Measurements from ENCODE around the gene PCMT1. TPM values are rescaled to one million over a fixed set of nuclear protein-coding genes. Genes with fewer than 3 reads are reported as not detected.

Gene PCMT1
- total and polyA plus RNA-seq, 2 of the 4 experiments (the other 2 are of a cell fraction): 101 to 109 TPM

DNA sequence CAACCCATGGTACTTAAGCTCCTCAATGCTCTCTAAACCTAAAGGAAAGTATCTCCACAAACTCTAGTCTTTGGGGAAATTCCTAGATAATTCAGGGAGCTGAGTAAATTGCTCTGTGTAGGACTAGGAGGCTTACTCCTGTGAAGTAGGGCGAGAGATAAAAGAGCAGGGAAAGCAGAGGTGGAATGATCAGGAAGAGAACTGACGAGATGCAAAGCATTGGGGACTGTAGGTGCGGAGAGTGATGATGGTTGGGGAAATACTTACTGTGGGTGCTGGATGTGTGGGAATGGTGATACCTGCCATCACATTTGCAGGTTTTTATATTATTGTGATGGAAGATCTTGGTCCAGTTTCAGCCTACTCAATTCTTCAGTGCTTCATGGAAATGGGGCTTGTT is 30.0 kb upstream of the PCMT1 start:
- Histone ChIP-seq H2BK15ac (ENCODE audit: low read depth, low read length) (no peak overlapping the region), H2BK5ac (ENCODE audit: low read depth, low read length, poor library complexity, severe bottlenecking) (no peak overlapping the region), H3K9me3 (ENCODE audit: control insufficient read depth, insufficient read depth, low read length) (no peaks in the 10 kb centered on the region), H2BK20ac (ENCODE audit: low read depth, low read length) (no peak overlapping the region), H2BK120ac (ENCODE audit: low read depth, low read length) (no peak overlapping the region), H3K56ac (ENCODE audit: extremely low read depth, insufficient read depth, low read length) (no peak overlapping the region), H3K18ac (ENCODE audit: low read depth, low read length) (no peak overlapping the region), H3K36me3 (ENCODE audit: control insufficient read depth, insufficient read depth, low read length) (no peaks in the 10 kb centered on the region), H3K4ac (ENCODE audit: low read depth, low read length) (no peak overlapping the region), H3K9ac (ENCODE audit: low read depth, low read length) (no peak overlapping the region), H3K9me1 (ENCODE audit: insufficient read depth, low read length) (no peaks in the 10 kb centered on the region), H3K4me2 (ENCODE audit: low read depth, low read length) (no peak overlapping the region), H2AK5ac (ENCODE audit: low read depth, low read length) (no peak overlapping the region), H2AFZ (replicated peaks; ENCODE audit: low read length, poor library complexity) (no peak overlapping the region), H3K27ac (ENCODE audit: insufficient read depth, low read length) (no peak overlapping the region), H3K14ac (replicated peaks; ENCODE audit: low read depth, low read length) (no peak overlapping the region), H4K5ac (ENCODE audit: low read depth, low read length) (no peak overlapping the region), H3K4me1 (ENCODE audit: control insufficient read depth, insufficient read depth, low read length) (peaks cover 2% of the 10 kb centered on the region; the same call in 1 of the 2 replicates), H3K79me1 (ENCODE audit: low read depth in 1 of 2, low read length in 2 of 2) (peaks cover 0 to 4% of the 10 kb centered on the region in 2 experiments; a peak in 1 of 4 replicates), H4K91ac (ENCODE audit: insufficient read depth, low read depth, low read length) (no peak overlapping the region), H2AK9ac (replicated peaks; ENCODE audit: low read depth, low read length, poor library complexity) (no peak overlapping the region), H3K23ac (ENCODE audit: low read depth, low read length) (no peak overlapping the region), H4K20me1 (ENCODE audit: insufficient read depth, low read length) (peaks cover 6% of the 10 kb centered on the region; the same call in 1 of the 2 replicates), H3K27me3 (ENCODE audit: control insufficient read depth, insufficient read depth, low read length) (no peaks in the 10 kb centered on the region), H4K8ac (ENCODE audit: low read depth in 2 of 2, low read length in 2 of 2) (no peak overlapping the region), H3K4me3 (ENCODE audit: insufficient read depth, low read depth, low read length) (no peak overlapping the region)
- dilution Hi-C loops (cut with HindIII; ENCODE audit: low sequenced_read_pairs, unreplicated experiment): no loop called here
- intact Hi-C loops (cut with micrococcal nuclease): no loop called here
- POLR2A ChIA-PET (ENCODE audit: unreplicated experiment): no interaction called here
- WGBS, 2 experiments (ENCODE audit: extremely low coverage in 2 of 2, insufficient read length in 1 of 2): 100% methylated on average over 3 of the region's 3 CpGs; no CpG with 5 or more reads in 1 of the 2 experiments
- CTCF ChIA-PET: interaction anchor here (0.5 kb wide), 1 partner anchor 64 kb away, joined by 3 read pairs; no protein-coding TSS in a partner anchor
- TF ChIP-seq CHD1 (IDR thresholded peaks at IDR 0.05; ENCODE audit: low read depth, low read length) (no peak), MXI1 (IDR thresholded peaks at IDR 0.05; ENCODE audit: borderline replicate concordance, low read depth, low read length) (no peak), RFX5 (IDR thresholded peaks at IDR 0.05; ENCODE audit: low read depth, low read length) (no peak), MAFK (IDR thresholded peaks at IDR 0.05; ENCODE audit: low read depth, low read length) (no peak), MAZ (IDR thresholded peaks at IDR 0.05; ENCODE audit: borderline replicate concordance, low read depth, low read length) (no peak), FOS (IDR thresholded peaks at IDR 0.05; ENCODE audit: low read depth, low read length) (no peak), NFE2L2 (IDR thresholded peaks at IDR 0.05; ENCODE audit: low read depth, low read length) (no peak), POLR2A (IDR thresholded peaks at IDR 0.05; ENCODE audit: low read depth, low read length) (no peak), SMC3 (IDR thresholded peaks at IDR 0.05; ENCODE audit: low read depth, low read length) (no peak), BHLHE40 (IDR thresholded peaks at IDR 0.05; ENCODE audit: low read depth, low read length) (no peak), RCOR1 (IDR thresholded peaks at IDR 0.05; ENCODE audit: insufficient replicate concordance, low read length) (no peak), RAD21 (IDR thresholded peaks at IDR 0.05; ENCODE audit: low read length) (no peak), CEBPB (IDR thresholded peaks at IDR 0.05; ENCODE audit: low read depth, low read length) (no peak)
- TF ChIP-seq, protein P1, sequence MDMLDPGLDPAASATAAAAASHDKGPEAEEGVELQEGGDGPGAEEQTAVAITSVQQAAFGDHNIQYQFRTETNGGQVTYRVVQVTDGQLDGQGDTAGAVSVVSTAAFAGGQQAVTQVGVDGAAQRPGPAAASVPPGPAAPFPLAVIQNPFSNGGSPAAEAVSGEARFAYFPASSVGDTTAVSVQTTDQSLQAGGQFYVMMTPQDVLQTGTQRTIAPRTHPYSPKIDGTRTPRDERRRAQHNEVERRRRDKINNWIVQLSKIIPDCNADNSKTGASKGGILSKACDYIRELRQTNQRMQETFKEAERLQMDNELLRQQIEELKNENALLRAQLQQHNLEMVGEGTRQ (IDR thresholded peaks at IDR 0.05; ENCODE audit: low read depth, low read length): no peak
- TF ChIP-seq, protein P2, sequence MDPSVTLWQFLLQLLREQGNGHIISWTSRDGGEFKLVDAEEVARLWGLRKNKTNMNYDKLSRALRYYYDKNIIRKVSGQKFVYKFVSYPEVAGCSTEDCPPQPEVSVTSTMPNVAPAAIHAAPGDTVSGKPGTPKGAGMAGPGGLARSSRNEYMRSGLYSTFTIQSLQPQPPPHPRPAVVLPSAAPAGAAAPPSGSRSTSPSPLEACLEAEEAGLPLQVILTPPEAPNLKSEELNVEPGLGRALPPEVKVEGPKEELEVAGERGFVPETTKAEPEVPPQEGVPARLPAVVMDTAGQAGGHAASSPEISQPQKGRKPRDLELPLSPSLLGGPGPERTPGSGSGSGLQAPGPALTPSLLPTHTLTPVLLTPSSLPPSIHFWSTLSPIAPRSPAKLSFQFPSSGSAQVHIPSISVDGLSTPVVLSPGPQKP (IDR thresholded peaks at IDR 0.05; ENCODE audit: borderline replicate concordance, low read depth, low read length): no peak
- TF ChIP-seq, protein P3, sequence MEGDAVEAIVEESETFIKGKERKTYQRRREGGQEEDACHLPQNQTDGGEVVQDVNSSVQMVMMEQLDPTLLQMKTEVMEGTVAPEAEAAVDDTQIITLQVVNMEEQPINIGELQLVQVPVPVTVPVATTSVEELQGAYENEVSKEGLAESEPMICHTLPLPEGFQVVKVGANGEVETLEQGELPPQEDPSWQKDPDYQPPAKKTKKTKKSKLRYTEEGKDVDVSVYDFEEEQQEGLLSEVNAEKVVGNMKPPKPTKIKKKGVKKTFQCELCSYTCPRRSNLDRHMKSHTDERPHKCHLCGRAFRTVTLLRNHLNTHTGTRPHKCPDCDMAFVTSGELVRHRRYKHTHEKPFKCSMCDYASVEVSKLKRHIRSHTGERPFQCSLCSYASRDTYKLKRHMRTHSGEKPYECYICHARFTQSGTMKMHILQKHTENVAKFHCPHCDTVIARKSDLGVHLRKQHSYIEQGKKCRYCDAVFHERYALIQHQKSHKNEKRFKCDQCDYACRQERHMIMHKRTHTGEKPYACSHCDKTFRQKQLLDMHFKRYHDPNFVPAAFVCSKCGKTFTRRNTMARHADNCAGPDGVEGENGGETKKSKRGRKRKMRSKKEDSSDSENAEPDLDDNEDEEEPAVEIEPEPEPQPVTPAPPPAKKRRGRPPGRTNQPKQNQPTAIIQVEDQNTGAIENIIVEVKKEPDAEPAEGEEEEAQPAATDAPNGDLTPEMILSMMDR (conservative IDR thresholded peaks at IDR 0.05; ENCODE audit: low read depth, low read length): no peak
- in situ Hi-C loops (cut with MboI; ENCODE audit: low sequenced_read_pairs): no loop called here
- BruUV-seq (replicated peaks): no TSS peak
- DNase-seq (no peak), ATAC-seq (ENCODE audit: low read depth) (no peak)
